H9 (cell line): ENCODE data around the gene PICALM. TPM values are rescaled to one million over a fixed set of nuclear protein-coding genes. Genes with fewer than 3 reads are reported as not detected.

Source experiments
- DNase-seq: peaks from one replicate; pipeline ENCODE4 v3.0.0-alpha.2; 2017
- H2AFZ ChIP-seq: one replicate; pipeline ENCODE4 v1.6.1; 2013; ENCODE audit warnings: mild to moderate bottlenecking, low read length, control low read depth, moderate library complexity
- H2AK5ac ChIP-seq: 2 replicates; pipeline ENCODE4 v1.6.1; 2013; ENCODE audit warnings: low read length, control low read depth, mixed read lengths; ENCODE audit not compliant: insufficient read length
- H2BK120ac ChIP-seq: one replicate; pipeline ENCODE4 v1.6.1; 2013; ENCODE audit warnings: low read depth, mild to moderate bottlenecking, low read length, control low read depth, inconsistent platforms; ENCODE audit not compliant: poor library complexity, severe bottlenecking
- H2BK12ac ChIP-seq: 2 replicates; pipeline ENCODE4 v1.6.1; 2013; ENCODE audit warnings: low read length, control low read depth, mixed read lengths, low read depth; ENCODE audit not compliant: insufficient read length
- H2BK15ac ChIP-seq: 2 replicates; pipeline ENCODE4 v1.6.1; 2013; ENCODE audit warnings: low read depth, low read length, control low read depth
- H2BK20ac ChIP-seq: one replicate; pipeline ENCODE4 v1.6.1; 2013; ENCODE audit warnings: low read depth, mild to moderate bottlenecking, low read length, control low read depth, inconsistent platforms; ENCODE audit not compliant: poor library complexity, severe bottlenecking
- H2BK5ac ChIP-seq: 2 replicates; pipeline ENCODE4 v1.6.1; 2013; ENCODE audit warnings: low read length, control low read depth, mixed read lengths; ENCODE audit not compliant: insufficient read length
- H3K14ac ChIP-seq: 2 replicates; pipeline ENCODE4 v1.6.1; 2013; ENCODE audit warnings: low read length, control low read depth; ENCODE audit not compliant: insufficient read depth
- H3K18ac ChIP-seq: 2 replicates; pipeline ENCODE4 v1.6.1; 2013; ENCODE audit warnings: low read depth, mild to moderate bottlenecking, mixed read lengths, low read length, control low read depth; ENCODE audit not compliant: insufficient read length
- H3K23ac ChIP-seq: 2 replicates; pipeline ENCODE4 v1.6.1; 2013; ENCODE audit warnings: low read length, control low read depth, mixed read lengths, low read depth; ENCODE audit not compliant: insufficient read length
- H3K23me2 ChIP-seq: 2 replicates; pipeline ENCODE4 v1.6.1; 2013; ENCODE audit warnings: low read depth, mild to moderate bottlenecking, mixed read lengths, low read length, control low read depth; ENCODE audit not compliant: insufficient read length, poor library complexity, severe bottlenecking
- H3K27ac ChIP-seq: 2 replicates; pipeline ENCODE4 v1.5.1; 2013; ENCODE audit warnings: low read length, control low read depth, mixed read lengths, low read depth; ENCODE audit not compliant: insufficient read length
- H3K27me3 ChIP-seq: 2 replicates; pipeline ENCODE4 v1.6.1; 2013; ENCODE audit warnings: low read length, control low read depth, inconsistent platforms; ENCODE audit not compliant: insufficient read depth
- H3K4ac ChIP-seq: 2 replicates; pipeline ENCODE4 v1.6.1; 2013; ENCODE audit warnings: low read depth, mild to moderate bottlenecking, control low read depth, inconsistent platforms, low read length, moderate library complexity
- H3K4me1 ChIP-seq: 2 replicates; pipeline ENCODE4 v1.6.1; 2013; ENCODE audit warnings: low read length, control low read depth, inconsistent platforms; ENCODE audit not compliant: insufficient read depth
- H3K4me2 ChIP-seq: 2 replicates; pipeline ENCODE4 v1.6.1; 2013; ENCODE audit warnings: low read length, control low read depth, mixed read lengths; ENCODE audit not compliant: insufficient read length, insufficient read depth
- H3K56ac ChIP-seq: 2 replicates; pipeline ENCODE4 v1.6.1; 2013; ENCODE audit warnings: low read depth, mild to moderate bottlenecking, mixed read lengths, low read length, control low read depth; ENCODE audit not compliant: insufficient read length
- H3K79me1 ChIP-seq: 2 replicates; pipeline ENCODE4 v1.6.1; 2013; ENCODE audit warnings: low read depth, mild to moderate bottlenecking, moderate library complexity, low read length, control low read depth, inconsistent platforms; ENCODE audit not compliant: insufficient read depth, poor library complexity, severe bottlenecking
- H3K79me2 ChIP-seq: 2 replicates; pipeline ENCODE4 v1.6.1; 2013; ENCODE audit warnings: low read length, control low read depth, inconsistent platforms; ENCODE audit not compliant: insufficient read depth
- H3K9ac ChIP-seq: 2 replicates; pipeline ENCODE4 v1.6.1; 2013; ENCODE audit warnings: low read length, control low read depth, mixed read lengths; ENCODE audit not compliant: insufficient read length; ENCODE audit errors: extremely low read depth
- H3K9me3 ChIP-seq: one replicate; pipeline ENCODE4 v1.6.1; 2013; ENCODE audit warnings: low read depth, low read length, inconsistent platforms; ENCODE audit not compliant: control insufficient read depth
- H3T11ph ChIP-seq: one replicate; pipeline ENCODE4 v1.6.1; 2013; ENCODE audit warnings: mild to moderate bottlenecking, low read length, control low read depth, inconsistent platforms
- H4K20me1 ChIP-seq: one replicate; pipeline ENCODE4 v1.6.1; 2013; ENCODE audit not compliant: control insufficient read depth, insufficient read length, insufficient read depth
- H4K5ac ChIP-seq: 2 replicates; pipeline ENCODE4 v1.6.1; 2013; ENCODE audit warnings: low read depth, mild to moderate bottlenecking, mixed read lengths, low read length, control low read depth; ENCODE audit not compliant: insufficient read length
- H4K8ac ChIP-seq: replicated peaks from 2 replicates; pipeline ENCODE4 v1.6.1; 2013; ENCODE audit warnings: low read length, control low read depth, mixed read lengths, low read depth; ENCODE audit not compliant: insufficient read length
- H4K91ac ChIP-seq: 2 replicates; pipeline ENCODE4 v1.6.1; 2013; ENCODE audit warnings: low read depth, mild to moderate bottlenecking, moderate library complexity, mixed read lengths, low read length, control low read depth; ENCODE audit not compliant: insufficient read length
- H3K27ac Mint-ChIP-seq, 3 experiments: 2 replicates in 2 of 3; 3 replicates in 1 of 3; pipeline ENCODE4 v1.8.0; 2020 to 2021; ENCODE audit warnings: mixed read lengths in 3 of 3, mild to moderate bottlenecking in 1 of 3, moderate library complexity in 1 of 3
- H3K27me3 Mint-ChIP-seq: 2 replicates; pipeline ENCODE4 v1.8.0; 2021; ENCODE audit warnings: low read depth, mild to moderate bottlenecking, moderate library complexity, mixed read lengths
- H3K36me3 Mint-ChIP-seq, 3 experiments: 2 replicates in 2 of 3; 3 replicates in 1 of 3; pipeline ENCODE4 v1.8.0; 2020 to 2021; ENCODE audit warnings: low read depth in 3 of 3, mixed read lengths in 3 of 3; ENCODE audit not compliant: insufficient read depth in 1 of 3
- H3K4me1 Mint-ChIP-seq, 2 experiments: 2 replicates each; pipeline ENCODE4 v1.8.0; 2020; ENCODE audit warnings: mixed read lengths in 2 of 2
- H3K4me3 Mint-ChIP-seq, 2 experiments: 2 replicates in 1 of 2; 3 replicates in 1 of 2; pipeline ENCODE4 v1.8.0; 2020 to 2021; ENCODE audit warnings: mild to moderate bottlenecking in 2 of 2, mixed read lengths in 2 of 2, moderate library complexity in 1 of 2
- H3K9me3 Mint-ChIP-seq, 2 experiments: 2 replicates in 1 of 2; 3 replicates in 1 of 2; pipeline ENCODE4 v1.8.0; 2020; ENCODE audit warnings: mild to moderate bottlenecking in 2 of 2, mixed read lengths in 2 of 2, moderate library complexity in 1 of 2
- WGBS: extraction: QIAGEN DNeasy Blood & Tissue Kit; methylation state at CpG from one replicate; pipeline ENCODE4 v1.1.7; 2013; ENCODE audit warnings: missing lambda C conversion rate, low lambda C conversion rate, mixed read lengths; ENCODE audit not compliant: insufficient read length; ENCODE audit errors: extremely low coverage; 5-methylcytosine and 5-hydroxymethylcytosine counted together
- total RNA-seq: library from RNA; stranded (reverse); gene quantifications from 2 replicates; pipeline ENCODE4 v1.2.1, GENCODE V29; 2021
- TF ChIP-seq, protein P1 (sequence below): fragments of 200-600 bp; sonication (generic); conservative IDR thresholded peaks from 3 replicates; pipeline ENCODE4 v1.8.0; 2021; ENCODE audit warnings: antibody characterized with exemption, mild to moderate bottlenecking

The PICALM gene
- total RNA-seq, 1 experiment from 2014 or later, result 76.4 TPM

- Histone ChIP-seq H3K4me1 (no peaks in the 10 kb centered on the region; the same call in 1 of the 2 replicates), H3K4ac (no peak overlapping the region), H3K4me2 (no peak overlapping the region), H2BK15ac (no peak overlapping the region), H2BK12ac (no peak overlapping the region), H3T11ph (no peak overlapping the region), H4K91ac (no peak overlapping the region), H3K23ac (no peak overlapping the region), H3K27me3 (no peaks in the 10 kb centered on the region), H3K18ac (no peak overlapping the region), H4K20me1 (no peaks in the 10 kb centered on the region), H3K56ac (no peak overlapping the region), H2BK120ac (no peak overlapping the region), H3K79me1 (peaks cover 8% of the 10 kb centered on the region), H2AK5ac (no peak overlapping the region), H4K5ac (no peak overlapping the region), H4K8ac (no peak overlapping the region), H3K23me2 (no peaks in the 10 kb centered on the region), H3K27ac (no peak overlapping the region), H3K9ac (no peak overlapping the region), H3K79me2 (peaks cover 39% of the 10 kb centered on the region; the same call in 1 of the 2 replicates), H2AFZ (no peak overlapping the region), H3K9me3 (no peaks in the 10 kb centered on the region), H2BK20ac (no peak overlapping the region), H2BK5ac (no peak overlapping the region), H3K14ac (no peak overlapping the region)
- Mint-ChIP-seq H3K4me3 (no peak overlapping the region), H3K27me3 (no peaks in the 10 kb centered on the region), H3K27ac (no peak overlapping the region), H3K9me3 (no peaks in the 10 kb centered on the region), H3K36me3 (0 out of 7 replicates have a peak, but pooled peaks cover 0 to 4% (median 0%) of the 10 kb centered on the region in 3 experiments), H3K4me1 (peaks cover 31 to 36% of the 10 kb centered on the region in 2 experiments)
- no CpG with 5 or more reads among the region's 1 CpG for WGBS
- no peak for DNase-seq
- TF ChIP-seq, protein P1, sequence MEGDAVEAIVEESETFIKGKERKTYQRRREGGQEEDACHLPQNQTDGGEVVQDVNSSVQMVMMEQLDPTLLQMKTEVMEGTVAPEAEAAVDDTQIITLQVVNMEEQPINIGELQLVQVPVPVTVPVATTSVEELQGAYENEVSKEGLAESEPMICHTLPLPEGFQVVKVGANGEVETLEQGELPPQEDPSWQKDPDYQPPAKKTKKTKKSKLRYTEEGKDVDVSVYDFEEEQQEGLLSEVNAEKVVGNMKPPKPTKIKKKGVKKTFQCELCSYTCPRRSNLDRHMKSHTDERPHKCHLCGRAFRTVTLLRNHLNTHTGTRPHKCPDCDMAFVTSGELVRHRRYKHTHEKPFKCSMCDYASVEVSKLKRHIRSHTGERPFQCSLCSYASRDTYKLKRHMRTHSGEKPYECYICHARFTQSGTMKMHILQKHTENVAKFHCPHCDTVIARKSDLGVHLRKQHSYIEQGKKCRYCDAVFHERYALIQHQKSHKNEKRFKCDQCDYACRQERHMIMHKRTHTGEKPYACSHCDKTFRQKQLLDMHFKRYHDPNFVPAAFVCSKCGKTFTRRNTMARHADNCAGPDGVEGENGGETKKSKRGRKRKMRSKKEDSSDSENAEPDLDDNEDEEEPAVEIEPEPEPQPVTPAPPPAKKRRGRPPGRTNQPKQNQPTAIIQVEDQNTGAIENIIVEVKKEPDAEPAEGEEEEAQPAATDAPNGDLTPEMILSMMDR, result no peak
Observed at GRCh38 chr11:86056351-86056854, 12.5 kb downstream of the PICALM start.
